NCI-H226 (cell line): ENCODE results near the gene MNT.
"Not testable (repeated sequence)": the region's sequence is repeated elsewhere in the genome, so short reads cannot be mapped to it uniquely, and the experiment has no call there.

ENCODE experiments used
- DNase-seq: peaks from one replicate; pipeline ENCODE4 v3.0.0-alpha.2; 2015

MNT gene, protein sequence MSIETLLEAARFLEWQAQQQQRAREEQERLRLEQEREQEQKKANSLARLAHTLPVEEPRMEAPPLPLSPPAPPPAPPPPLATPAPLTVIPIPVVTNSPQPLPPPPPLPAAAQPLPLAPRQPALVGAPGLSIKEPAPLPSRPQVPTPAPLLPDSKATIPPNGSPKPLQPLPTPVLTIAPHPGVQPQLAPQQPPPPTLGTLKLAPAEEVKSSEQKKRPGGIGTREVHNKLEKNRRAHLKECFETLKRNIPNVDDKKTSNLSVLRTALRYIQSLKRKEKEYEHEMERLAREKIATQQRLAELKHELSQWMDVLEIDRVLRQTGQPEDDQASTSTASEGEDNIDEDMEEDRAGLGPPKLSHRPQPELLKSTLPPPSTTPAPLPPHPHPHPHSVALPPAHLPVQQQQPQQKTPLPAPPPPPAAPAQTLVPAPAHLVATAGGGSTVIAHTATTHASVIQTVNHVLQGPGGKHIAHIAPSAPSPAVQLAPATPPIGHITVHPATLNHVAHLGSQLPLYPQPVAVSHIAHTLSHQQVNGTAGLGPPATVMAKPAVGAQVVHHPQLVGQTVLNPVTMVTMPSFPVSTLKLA

DNA sequence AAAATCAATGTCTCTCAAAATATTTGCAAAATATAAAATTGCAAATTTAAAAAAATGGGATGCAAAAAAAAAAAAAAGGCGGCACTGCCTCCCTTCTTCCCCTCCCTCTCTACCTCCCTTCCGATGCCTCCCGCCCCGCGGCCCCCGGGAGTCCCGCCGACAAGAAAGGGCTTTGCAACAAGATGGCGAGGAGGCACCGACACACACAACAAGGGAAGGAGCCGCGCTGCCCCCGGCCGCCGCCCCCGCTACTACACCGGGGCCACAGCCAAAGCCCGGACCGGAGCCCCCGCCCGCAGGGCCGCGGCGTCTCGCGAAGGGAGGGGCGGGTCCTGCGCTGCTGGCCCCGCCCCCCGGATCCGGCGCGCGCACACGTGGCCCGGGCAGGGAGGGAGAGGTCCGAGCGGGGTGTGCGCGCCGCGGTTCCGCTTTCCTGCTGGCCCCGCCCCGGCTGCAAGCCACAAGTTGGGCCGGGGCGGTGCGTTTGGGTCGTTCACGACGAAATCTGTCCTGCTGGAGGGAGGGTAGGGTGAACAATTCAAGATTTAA, at the start of gene MNT:
Gene MNT (minus strand): TSS at position 184 of the 549 bp plus-strand sequence. CDS start 348 bp downstream, outside the sequence.
- peak; percentile 90 for DNase-seq

DNA sequence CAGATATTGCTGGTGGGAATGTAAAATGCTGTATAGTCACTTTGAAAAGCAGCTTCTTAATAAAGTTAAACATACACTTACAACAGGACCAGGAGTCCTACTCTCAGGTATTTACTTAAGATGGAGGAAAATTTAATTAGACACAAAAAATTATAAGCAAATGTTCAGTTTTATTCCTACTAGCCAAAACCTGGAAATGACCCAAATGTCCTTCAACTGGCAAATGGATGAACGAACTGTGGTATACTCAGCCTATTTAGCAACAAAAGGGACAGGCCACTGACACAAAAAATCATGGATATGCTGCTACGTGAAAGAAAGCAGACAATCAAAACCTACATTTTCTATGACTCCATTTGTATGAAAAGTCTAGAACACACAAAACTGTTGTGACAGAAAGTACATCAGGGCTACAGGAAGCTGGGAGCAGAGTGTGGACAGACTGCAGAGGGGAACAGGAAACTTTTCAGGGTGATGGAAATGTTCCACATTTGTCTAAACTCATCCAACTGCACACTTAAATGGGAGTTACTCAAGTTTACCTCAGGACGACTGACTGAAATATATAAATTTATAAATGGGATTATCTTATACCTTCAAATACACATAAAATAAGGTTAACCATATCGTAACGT, 49.3 kb upstream of the MNT start:
- DNase-seq, result no peak

DNA sequence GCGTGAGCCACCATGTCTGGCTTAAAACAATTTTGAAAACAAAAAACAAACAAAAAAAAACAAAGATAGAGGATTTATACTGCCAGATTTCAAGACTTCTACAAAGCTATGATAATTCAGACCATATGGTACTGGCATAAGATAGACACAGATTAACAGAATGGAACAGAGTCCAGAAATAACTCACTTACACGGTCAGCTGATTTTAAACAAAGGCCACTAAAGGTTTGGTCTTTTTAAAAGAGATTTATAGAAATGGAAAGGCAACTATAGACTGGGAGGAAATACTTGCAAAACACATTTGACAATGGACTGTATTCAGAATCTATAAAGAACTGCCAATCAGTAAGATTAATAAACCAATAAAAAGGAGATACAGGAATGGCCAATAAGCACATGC, 48.6 kb upstream of the MNT start:
- no peak for DNase-seq

DNA sequence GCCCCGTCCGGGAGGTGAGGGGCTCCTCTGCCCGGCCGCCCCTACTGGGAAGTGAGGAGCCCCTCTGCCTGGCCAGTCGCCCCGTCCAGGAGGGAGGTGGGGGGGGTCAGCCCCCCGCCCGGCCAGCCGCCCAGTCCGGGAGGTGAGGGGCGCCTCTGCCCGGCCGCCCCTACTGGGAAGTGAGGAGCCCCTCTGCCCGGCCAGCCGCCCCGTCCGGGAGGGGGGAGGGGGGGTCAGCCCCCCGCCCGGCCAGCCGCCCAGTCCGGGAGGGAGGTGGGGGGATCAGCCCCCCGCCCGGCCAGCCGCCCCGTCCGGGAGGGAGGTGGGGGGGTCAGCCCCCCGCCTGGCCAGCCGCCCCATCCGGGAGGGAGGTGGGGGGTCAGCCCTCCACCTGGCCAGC, 46.6 kb upstream of the MNT start:
- not testable (repeated sequence) for DNase-seq

DNA sequence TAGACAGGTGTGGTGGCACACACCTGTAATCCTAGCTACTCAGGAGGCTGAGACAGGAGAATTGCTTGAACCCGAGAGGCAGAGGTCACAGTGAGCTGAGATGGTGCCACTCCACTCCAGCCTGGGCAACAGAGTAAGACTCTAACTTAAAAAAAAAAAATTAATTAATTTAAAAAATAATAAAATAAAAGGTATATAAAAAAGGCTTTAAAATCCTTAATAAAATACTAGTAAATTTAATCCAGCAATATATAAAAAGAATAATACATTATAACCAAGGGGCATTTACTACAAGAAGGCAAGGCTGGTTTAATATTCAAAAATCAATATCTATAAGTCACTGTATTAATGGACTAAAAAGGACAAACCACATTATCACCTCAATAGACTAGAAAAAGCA, 44.8 kb upstream of the MNT start:
- DNase-seq, result no peak

DNA sequence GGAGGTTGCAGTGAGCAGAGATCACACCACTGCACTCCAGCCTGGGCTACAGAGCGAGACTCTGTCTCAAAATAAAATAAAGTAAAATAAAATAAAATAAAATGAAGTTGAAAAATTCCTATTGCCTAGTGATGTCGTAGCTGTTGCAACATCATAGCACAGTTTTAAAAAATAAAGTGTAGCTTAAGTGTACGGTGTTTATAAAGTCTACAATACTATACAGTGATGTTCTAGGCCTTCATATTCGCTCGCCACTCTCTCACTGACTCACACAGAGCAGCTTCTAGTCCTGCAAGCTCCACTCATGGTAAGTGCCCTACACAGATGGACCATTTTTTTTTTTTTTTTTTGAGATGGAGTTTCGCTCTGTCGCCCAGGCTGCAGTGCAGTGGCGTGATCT, 43.5 kb upstream of the MNT start:
- DNase-seq, result no peak

DNA sequence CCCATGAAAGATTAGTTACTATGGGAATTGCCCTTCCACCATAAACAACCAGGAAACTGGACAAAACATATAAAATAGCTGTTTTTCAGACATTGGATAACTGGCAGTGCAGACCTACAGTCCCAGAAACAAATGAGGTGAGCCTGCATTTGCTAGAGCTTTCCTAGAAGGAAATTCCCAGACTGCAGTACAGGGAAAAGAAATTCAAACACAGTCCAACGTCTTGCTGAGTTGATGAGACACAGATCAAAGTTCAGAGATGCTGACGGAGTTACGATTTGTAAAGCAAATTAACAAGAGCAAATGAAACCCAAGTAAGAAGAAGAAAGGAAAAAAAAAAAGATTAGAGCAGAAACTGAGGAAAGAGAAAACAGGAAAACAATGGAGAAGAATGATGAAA, 41.3 kb upstream of the MNT start:
- no peak for DNase-seq

DNA sequence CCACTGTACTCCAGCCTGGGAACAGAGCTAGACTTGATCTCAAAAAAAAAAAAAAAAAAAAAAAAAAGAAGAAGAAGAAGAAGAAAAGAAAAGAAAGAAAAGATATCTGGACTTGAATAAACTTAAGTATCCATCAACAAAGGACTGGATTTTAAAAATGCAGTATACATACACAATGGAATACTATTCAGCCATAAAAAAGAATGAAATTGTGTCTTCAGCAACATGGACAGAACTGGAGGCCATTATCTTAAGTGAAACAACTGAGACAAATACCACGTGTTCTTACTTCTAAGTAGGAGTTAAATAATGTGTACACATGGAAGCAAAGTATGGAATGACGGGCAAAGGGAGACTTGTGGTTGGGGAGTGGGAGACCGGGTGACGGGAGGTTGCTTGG, 40.1 kb upstream of the MNT start:
- no peak for DNase-seq

DNA sequence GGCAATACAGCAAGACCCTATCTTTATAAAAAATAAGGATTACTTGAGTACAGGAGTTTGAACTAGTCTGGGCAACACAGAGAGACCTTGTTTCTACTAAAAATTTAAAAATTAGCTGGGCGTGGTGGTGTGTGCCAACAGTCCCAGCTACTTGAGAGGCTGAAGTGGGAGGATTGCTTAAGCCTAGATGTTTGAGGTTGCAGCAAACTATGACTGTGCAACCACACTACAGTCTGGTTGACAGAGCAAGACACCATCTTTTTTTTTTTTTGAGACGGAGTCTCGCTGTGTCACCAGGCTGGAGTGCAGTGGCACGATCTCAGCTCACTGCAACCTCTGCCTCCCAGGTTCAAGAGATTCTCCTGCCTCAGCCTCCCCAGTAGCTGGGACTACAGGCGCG, 39.1 kb upstream of the MNT start:
- DNase-seq, result not testable (repeated sequence)

DNA sequence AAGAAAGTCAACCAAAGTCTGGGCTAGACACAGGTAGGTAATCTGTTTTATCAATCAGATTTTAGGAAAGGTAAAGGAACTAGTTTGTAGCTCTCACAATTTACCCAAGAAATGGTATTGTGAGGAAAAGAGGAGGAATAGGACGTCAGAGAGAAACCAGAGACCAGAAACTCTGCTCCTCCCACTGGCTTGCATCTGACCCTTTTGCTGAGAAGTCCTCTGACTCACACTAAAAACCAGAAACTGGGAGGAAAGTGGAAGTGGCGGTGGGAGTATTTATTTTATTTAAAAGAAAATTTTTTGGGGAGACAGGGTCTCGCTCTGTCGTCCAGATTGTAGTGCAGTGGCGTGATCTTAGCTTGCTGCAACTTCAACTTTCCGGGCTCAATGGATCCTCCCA, 38.0 kb upstream of the MNT start:
- DNase-seq, result no peak

DNA sequence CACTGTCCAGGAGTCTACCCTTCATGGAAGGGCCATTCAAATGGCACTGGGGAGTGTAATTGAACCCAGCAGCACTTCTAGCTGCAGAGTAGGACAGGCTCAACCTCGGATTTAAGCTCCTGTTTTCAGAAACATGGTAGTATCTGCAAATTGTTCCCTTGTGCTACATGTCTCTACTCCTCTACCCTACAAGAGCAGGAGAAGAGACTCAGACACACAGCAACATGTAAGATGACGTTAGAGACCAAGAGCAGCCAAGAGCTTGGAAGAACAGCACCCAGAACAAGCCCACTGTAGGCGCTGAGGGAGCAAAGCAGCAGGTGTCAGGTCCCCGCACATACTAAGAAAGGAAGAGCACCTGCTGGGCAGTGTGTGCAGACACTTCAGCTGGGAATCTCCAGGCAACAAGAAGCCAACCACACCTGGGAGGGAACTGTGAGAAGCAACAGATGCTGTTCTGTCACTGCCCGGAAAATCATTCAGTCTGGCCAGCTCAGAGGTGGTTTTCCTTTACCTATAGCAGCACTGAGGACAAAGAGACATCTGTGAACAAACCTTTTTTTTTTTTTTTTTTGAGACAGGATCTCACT, 35.6 kb upstream of the MNT start:
- DNase-seq, result no peak

DNA sequence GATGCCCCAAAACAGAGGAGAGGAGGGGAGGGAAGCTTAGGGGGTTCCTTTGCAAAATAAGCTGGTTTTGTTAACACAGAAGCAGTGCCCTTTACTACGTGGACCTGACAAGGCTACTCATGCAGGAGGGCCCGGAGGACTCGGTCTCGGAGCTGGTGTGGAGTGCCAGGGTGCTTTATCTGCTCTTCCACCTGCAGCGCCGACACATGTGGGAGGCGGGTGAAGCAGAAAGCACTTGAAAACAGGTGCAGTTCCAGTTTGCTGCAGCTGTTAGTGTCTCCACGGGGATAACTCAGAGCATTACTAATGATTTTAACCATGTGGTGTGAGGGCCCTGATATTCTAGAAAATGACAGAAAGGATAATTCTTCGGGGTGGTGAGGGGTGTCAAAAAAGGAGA, 35.0 kb upstream of the MNT start:
- no peak for DNase-seq

DNA sequence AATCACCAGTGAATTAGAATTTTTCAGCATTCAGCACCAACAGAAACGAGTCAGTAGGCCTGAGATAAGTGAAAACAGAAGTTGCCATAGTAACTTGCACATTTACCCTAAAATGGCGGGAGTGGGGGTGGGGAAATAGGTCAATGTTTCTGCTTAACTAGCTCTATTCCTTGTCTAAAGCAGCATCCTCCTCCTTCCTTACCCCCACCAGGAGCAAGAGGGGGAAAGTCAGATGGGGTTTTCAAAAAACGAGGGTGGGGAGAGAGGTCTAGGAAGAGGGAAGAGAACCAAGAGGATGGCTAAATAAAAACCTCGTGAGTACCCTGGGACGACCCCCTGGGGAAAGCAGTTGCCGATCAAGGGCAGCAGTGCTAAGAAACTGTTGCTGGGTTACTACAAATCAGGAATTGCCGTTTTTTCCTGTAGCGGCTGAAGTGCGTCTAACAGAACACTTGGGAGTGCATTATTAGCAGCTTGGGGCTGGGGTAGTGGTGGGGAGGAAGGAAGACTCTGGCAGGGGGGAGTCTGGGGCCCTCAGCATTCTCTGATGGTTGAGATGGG, 34.4 kb upstream of the MNT start:
- DNase-seq, result no peak

DNA sequence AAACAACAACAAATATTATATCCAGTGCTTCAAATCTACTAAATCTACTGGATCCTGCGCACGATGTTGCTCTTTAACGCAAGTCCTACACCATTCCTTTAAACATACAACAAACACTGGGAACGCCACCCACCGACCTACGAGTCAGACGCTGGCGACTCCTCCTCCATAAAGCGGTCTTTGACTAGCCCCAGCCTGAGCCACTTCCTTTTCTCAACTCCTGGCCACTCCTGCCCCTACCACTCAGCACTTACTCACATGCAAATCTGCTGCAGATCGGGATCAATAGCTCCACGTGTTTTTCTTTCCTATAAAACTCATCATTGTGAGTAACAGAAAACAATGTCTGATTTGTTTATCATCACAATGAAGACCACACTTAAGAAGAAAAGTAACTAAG, 32.8 kb upstream of the MNT start:
- no peak for DNase-seq

DNA sequence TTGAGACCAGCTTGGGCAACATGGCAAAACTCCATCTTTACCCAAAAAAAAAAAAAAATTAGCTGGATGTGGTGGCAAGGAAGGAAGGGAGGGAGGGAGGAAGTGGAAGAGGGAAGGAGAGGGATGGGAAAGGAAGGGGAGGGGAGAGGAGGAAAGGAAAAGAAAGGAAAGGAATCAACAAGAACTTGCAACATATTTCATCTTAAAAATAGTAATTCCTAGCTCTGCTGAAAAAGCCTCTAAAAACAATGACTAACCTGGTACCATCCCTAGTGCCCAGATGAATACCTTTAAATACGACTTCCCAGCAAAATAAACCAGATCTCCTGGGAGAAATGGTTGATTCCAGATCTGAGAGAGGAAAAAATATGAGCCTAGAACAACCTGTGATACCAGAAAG, 27.1 kb upstream of the MNT start:
- DNase-seq, result no peak

DNA sequence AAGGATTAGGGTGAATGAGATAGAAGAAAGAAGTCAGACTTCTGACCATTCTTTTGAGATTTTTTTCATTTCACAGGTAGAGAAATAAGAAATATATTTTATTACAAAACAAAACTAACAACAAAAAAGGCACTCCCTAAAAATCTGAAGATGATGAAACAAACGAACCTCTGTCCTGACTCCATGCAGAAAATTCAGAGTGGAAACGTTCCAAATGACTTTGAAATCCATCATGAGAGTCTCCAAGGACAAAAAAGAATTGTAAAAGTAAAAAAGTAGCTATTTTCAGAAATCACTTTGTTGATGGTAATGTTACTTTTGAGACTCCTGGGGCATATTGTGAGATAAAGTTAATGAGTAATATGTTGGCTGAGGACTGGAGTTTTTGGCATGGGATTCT, 26.4 kb upstream of the MNT start:
- no peak for DNase-seq

DNA sequence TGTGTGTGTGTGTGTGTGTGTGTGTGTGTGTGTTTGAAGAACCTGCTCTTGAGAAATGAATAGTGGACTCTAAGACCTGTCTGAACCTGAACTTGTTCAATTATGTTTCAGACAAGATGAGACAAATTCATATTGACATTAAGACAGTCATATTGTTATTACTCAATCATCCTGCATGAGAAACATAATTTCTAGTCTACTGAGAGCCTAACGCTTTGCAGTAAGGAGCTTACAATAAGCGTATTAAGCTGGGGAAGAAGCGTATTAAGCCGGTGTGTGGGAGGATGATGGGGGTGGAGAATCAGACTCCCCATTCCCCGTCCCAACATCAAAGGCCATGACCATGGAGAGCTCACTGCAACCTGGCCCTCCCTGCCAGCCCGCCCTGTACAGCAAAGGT, 22.4 kb upstream of the MNT start:
- DNase-seq, result no peak

DNA sequence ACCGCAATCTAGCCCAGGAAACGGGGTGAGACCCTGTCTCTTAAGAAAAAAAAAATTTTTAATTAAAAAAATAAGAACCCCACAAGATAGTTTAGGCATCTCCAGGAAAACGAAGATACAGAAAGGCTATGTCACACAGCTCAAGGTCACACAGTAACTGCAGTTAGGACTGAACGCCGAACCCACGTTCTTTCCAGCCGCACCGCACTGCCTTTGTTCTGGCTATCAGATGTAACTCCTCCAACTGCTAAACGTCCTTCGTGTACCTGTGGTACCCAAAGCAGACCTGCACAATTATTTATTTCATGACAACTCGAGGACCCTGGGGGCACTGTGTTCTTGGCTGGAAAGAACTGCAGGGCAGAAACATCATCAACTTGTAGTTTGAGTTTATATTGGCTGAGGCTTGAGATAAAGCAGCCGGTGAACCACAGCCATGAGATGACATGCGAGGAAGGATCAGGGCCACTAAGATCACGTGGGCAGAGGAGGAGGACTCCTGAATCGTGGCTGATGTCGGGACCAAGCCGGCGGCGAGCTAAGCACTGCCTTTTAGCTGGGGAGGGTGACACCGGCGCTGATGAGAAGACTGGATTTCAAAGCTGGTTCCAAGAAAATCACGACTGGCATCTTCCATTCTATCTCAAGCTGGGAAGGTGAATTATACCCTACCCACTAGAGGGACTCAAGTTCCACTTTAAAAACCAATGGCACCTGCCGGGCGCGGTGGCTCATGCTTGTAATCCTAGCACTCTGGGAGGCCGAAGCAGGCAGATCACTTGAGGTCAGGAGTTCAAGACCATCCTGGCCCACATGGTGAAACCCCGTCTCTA, 20.7 kb upstream of the MNT start:
- DNase-seq, result no peak

DNA sequence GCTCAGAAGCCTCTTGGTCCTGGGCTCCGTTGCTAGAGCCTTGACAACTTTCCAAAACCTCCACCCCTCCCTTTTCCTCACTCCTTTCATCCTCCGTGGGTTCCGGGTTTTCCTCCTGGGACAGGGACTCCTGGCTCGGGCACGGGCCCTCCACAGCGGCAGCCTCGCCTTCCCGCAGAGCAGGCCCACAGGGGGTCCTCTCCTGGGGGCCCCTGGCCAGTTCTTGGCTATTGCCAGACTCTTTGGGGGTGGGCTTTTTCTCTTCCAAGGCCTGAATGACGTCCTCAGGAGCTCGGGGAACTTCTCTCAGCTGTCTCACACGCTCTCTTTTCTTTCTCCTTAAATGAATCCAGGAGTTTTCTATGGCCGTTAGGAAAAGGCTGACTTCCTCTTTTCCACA, 19.3 kb upstream of the MNT start:
- DNase-seq, result no peak

DNA sequence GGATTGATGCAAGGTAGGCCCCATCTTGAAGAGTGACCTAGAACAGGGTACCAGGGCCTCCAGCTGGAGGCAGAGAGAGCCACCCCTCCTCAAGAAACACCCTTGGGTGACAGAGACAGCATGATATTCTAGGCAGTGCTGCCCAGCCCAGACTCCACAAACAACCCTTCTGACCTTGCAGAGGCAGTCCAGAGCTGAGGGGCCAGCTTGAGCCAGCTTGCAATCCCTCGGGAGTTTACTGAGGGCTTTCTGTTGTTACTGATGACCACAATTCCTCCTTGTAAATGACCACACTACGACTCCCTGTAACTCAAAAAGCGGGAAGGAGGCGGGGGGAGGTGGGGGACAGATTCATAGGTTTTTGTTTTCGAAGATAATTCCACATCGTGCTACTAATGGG, 18.6 kb upstream of the MNT start:
- no peak for DNase-seq

DNA sequence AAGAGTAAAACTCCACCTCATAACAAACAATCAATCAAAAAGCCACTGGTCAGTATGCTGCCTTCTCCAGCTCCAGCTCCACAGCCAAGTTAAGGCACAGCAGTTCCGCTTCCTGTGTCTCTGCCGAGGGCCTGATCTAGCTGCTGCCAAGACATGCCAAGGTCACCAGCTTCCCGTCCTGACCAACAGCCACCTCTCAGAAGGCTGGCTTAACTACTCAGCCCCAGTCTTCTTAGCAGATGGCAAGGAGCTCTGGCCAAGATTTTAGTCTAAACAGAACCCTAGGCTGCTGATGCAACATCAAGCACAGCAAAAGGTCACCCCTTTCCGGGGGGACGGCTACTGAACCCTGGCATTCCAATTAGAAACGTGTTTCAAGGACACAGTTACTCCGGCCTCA, 17.7 kb upstream of the MNT start:
- no peak for DNase-seq

DNA sequence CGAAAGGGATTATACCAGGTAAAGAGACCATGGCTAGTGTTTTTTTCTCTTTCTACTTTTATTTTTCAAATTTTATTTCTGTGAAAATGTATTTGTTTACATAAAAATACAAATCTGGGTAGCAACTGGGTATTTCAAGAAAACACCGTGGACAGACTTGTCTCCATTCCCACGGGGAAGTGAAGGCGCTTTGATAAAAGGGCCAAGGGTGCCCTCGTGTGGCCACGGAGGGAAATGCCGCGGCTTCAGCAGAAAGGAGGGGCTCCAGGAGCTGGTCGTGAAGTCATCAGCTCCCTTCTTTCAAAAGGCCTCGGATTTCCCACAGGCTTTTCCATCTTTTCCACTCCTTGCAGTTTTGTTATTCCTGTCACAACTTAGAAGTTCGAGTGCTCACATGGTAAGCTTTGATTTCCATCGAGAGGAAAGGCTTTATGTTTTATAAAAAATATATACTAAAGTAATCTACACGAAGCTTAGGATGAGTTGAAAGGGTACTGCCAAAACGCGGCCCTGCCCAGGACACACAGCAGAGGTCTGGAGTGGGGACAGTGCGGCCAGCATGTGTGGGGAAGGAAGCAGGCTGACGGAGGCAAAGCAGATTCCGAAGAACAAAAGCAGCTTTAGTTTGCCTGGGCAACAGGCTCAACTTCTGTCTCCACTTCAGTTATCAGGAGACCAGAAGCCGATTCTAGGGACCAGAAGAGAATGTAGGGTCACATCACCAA, 15.3 kb upstream of the MNT start:
- peak; percentile 57 for DNase-seq
